Activated CD4-positive, alpha-beta T cell treated with anti-CD3 and anti-CD28 coated beads, Interleukin-2, amount 50 U/mL, for 1 hour (primary cell): ENCODE data around the gene MRPL41.
"Not testable (repeated sequence)": the region's sequence is repeated elsewhere in the genome, so short reads cannot be mapped to it uniquely, and the experiment has no call there.

Source experiments
- DNase-seq: peaks from one replicate; pipeline ENCODE4 v3.0.0-alpha.2; 2020

MRPL41 gene

GRCh38 chr9:137554349-137554748 lies 2.7 kb downstream of the MRPL41 start:
- DNase-seq = no peak

GRCh38 chr9:137555179-137555578 lies 3.5 kb downstream of the MRPL41 start:
- no peak for DNase-seq

- no peak for DNase-seq
These were observed 4.6 kb downstream of the MRPL41 start for GRCh38 chr9:137556069-137556838.

- no peak for DNase-seq
These were observed 6.4 kb downstream of the MRPL41 start for GRCh38 chr9:137558127-137558526.

GRCh38 chr9:137564134-137564533 lies 12.5 kb downstream of the MRPL41 start:
- no peak for DNase-seq

GRCh38 chr9:137564817-137565411 lies 13.2 kb downstream of the MRPL41 start:
- no peak for DNase-seq

- DNase-seq = not testable (repeated sequence)
These were observed 16.8 kb downstream of the MRPL41 start for GRCh38 chr9:137568445-137568844.

- DNase-seq = no peak
These were observed 18.0 kb downstream of the MRPL41 start for GRCh38 chr9:137569609-137570203.

- no peak for DNase-seq
These were observed 18.9 kb downstream of the MRPL41 start for GRCh38 chr9:137570566-137570965.

GRCh38 chr9:137574192-137574591 lies 22.5 kb downstream of the MRPL41 start:
- DNase-seq = no peak

GRCh38 chr9:137575364-137575715 lies 23.7 kb downstream of the MRPL41 start:
- DNase-seq = no peak

GRCh38 chr9:137575716-137576411 lies 24.2 kb downstream of the MRPL41 start:
- no peak for DNase-seq

- peak; percentile 96 for DNase-seq
These were observed 27.0 kb downstream of the MRPL41 start, which contains the start of gene DPH7 for GRCh38 chr9:137578518-137579258. Gene DPH7, minus strand, starts transcription at chr9:137578925. Its CDS starts 148 bp downstream, at chr9:137578777.

- no peak for DNase-seq
These were observed 27.6 kb downstream of the MRPL41 start for GRCh38 chr9:137579259-137579604.

- no peak for DNase-seq
These were observed 28.7 kb downstream of the MRPL41 start for GRCh38 chr9:137580209-137580953.

GRCh38 chr9:137580954-137581322 lies 29.3 kb downstream of the MRPL41 start:
- DNase-seq = no peak

- DNase-seq = no peak
These were observed 29.9 kb downstream of the MRPL41 start for GRCh38 chr9:137581361-137582285.

- no peak for DNase-seq
These were observed 30.7 kb downstream of the MRPL41 start for GRCh38 chr9:137582286-137582860.

- DNase-seq = no peak
These were observed 31.7 kb downstream of the MRPL41 start for GRCh38 chr9:137583347-137583746.

- no peak for DNase-seq
These were observed 32.3 kb downstream of the MRPL41 start for GRCh38 chr9:137583957-137584356.

- no peak for DNase-seq
These were observed 35.2 kb downstream of the MRPL41 start for GRCh38 chr9:137586854-137587253.
